PC-3 (cell line): Measurements from ENCODE around the gene IL17RB. TPM values are rescaled to one million over a fixed set of nuclear protein-coding genes. Genes with fewer than 3 reads are reported as not detected.

Experiments
- ATAC-seq: fragments of 200-7000 bp; cut with Tn5 transposase; 2 replicates; pipeline ENCODE4 v1.9.1; 2020; ENCODE audit warnings: mild to moderate bottlenecking, moderate library complexity
- BruUV-seq: library from RNA; stranded (reverse); fragments of 400-500 nt; replicated peaks from 2 replicates; lab custom pipeline; 2021; lab: Mats Ljungman, UMichigan
- CTCF ChIA-PET: fragments of 300-600 bp; sonication (Branson Sonifier 250); formaldehyde crosslinking; loops from one replicate; lab custom pipeline; 2022; ENCODE audit warnings: antibody characterized with exemption; lab: Charles Lee
- POLR2A ChIA-PET: fragments of 300-600 bp; sonication (Branson Sonifier 250); formaldehyde crosslinking; loops from one replicate; lab custom pipeline; 2022; ENCODE audit warnings: antibody characterized with exemption; ENCODE audit not compliant: unreplicated experiment; lab: Charles Lee
- DNase-seq: peaks from one replicate; pipeline ENCODE4 v3.0.0-alpha.2; 2015
- H2AFZ ChIP-seq: fragments of 300-600 bp; sonication (generic); 2 replicates; pipeline ENCODE4 v1.6.0; 2016; ENCODE audit warnings: antibody characterized with exemption, low read length
- H3F3A ChIP-seq: fragments of 300-600 bp; sonication (generic); one replicate; pipeline ENCODE4 v1.6.0; 2017; ENCODE audit warnings: antibody characterized with exemption, low read length, control low read depth, mild to moderate bottlenecking; ENCODE audit not compliant: unreplicated experiment
- H3K27ac ChIP-seq: fragments of 300-600 bp; sonication (generic); 2 replicates; pipeline ENCODE4 v1.5.1; 2016; ENCODE audit warnings: mild to moderate bottlenecking, low read length
- H3K27me3 ChIP-seq: fragments of 300-600 bp; sonication (generic); 2 replicates; pipeline ENCODE4 v1.6.1; 2016; ENCODE audit warnings: low read length, mixed read lengths
- H3K36me3 ChIP-seq: fragments of 300-600 bp; sonication (generic); 2 replicates; pipeline ENCODE4 v1.6.1; 2016; ENCODE audit warnings: low read depth, mixed run types, low read length, mixed read lengths
- H3K4me1 ChIP-seq: fragments of 300-600 bp; sonication (generic); 2 replicates; pipeline ENCODE4 v1.5.1; 2016; ENCODE audit warnings: low read length; ENCODE audit not compliant: insufficient read depth
- H3K4me2 ChIP-seq: fragments of 300-600 bp; sonication (generic); 2 replicates; pipeline ENCODE4 v1.6.0; 2016; ENCODE audit warnings: low read length
- H3K4me3 ChIP-seq: fragments of 300-600 bp; sonication (generic); 2 replicates; pipeline ENCODE4 v1.5.1; 2016; ENCODE audit warnings: mild to moderate bottlenecking, low read length, mixed read lengths
- H3K79me2 ChIP-seq: fragments of 300-600 bp; sonication (generic); 2 replicates; pipeline ENCODE4 v1.6.1; 2017; ENCODE audit warnings: low read length, mixed read lengths
- H3K9ac ChIP-seq: fragments of 300-600 bp; sonication (generic); 2 replicates; pipeline ENCODE4 v1.6.0; 2016; ENCODE audit warnings: mild to moderate bottlenecking, low read length
- H3K9me2 ChIP-seq: fragments of 300-600 bp; sonication (generic); replicated peaks from 2 replicates; pipeline ENCODE4 v1.6.1; 2016; ENCODE audit warnings: mixed run types, low read length, mixed read lengths
- H3K9me3 ChIP-seq: fragments of 300-600 bp; sonication (generic); 2 replicates; pipeline ENCODE4 v1.6.1; 2016; ENCODE audit warnings: low read length, mixed read lengths
- H4K20me1 ChIP-seq: fragments of 300-600 bp; sonication (generic); 2 replicates; pipeline ENCODE4 v1.6.1; 2016; ENCODE audit warnings: low read length, mixed read lengths
- CTCF ChIP-seq: fragments of 300-600 bp; sonication (generic); conservative IDR thresholded peaks from 2 replicates; pipeline ENCODE4 v1.5.1; 2017; ENCODE audit warnings: antibody characterized with exemption, low read depth, mild to moderate bottlenecking, low read length
- EZH2 ChIP-seq: fragments of 300-600 bp; sonication (generic); IDR thresholded peaks from one replicate; pipeline ENCODE4 v1.6.1; 2017; ENCODE audit warnings: antibody characterized with exemption, mild to moderate bottlenecking, low read length; ENCODE audit not compliant: unreplicated experiment
- EZH2phosphoT487 ChIP-seq: fragments of 300-600 bp; sonication (generic); IDR thresholded peaks from 2 replicates; pipeline ENCODE4 v1.6.1; 2018; ENCODE audit warnings: mild to moderate bottlenecking, antibody characterized with exemption, low read length, borderline replicate concordance
- intact Hi-C: fragments of 100-400 bp; cut with micrococcal nuclease; formaldehyde crosslinking; loops from 2 replicates; pipeline ENCODE4 v1.9.0; 2023
- total RNA-seq: library from RNA; depleted of rRNA; stranded (reverse); fragments of >200 nt; gene quantifications from 2 replicates; pipeline ENCODE4 v1.2.3, GENCODE V29; 2014

IL17RB gene
- total RNA-seq, 1 experiment from 2014 or later = 2.3 TPM

DNA sequence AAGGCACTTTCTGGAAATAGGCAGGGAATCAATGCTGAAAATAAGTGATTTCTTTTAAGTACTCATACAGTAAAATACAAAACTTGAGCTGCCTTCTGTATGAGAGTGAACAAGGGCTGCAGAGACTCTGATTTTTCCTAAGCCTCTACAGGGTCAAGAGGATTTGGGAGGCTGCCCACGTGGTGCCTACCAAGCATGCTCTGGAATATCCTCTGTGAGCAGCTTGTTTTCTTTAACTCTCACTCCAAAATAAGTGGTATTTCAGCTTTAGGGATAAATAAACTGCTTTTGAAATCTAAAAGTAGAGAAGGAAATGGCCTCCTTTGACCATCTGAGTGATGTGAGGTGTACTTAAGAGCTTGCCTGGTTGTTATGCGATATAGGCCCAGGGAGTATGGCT, 53.4 kb downstream of the IL17RB start:
- Histone ChIP-seq H3K4me2 (no peak overlapping the region), H3K27ac (no peak overlapping the region), H3K9me3 (no peaks in the 10 kb centered on the region), H3K4me1 (no peaks in the 10 kb centered on the region), H3K4me3 (no peak overlapping the region), H3K36me3 (no peaks in the 10 kb centered on the region), H3K9me2 (no peaks in the 10 kb centered on the region), H2AFZ (no peak overlapping the region), H3F3A (no peaks in the 10 kb centered on the region), H4K20me1 (no peaks in the 10 kb centered on the region), H3K79me2 (no peaks in the 10 kb centered on the region), H3K9ac (no peak overlapping the region), H3K27me3 (peaks cover 48% of the 10 kb centered on the region)
- CTCF ChIA-PET = no interaction called here
- no peak for TF ChIP-seq CTCF
- TF ChIP-seq EZH2 = no peak
- TF ChIP-seq EZH2phosphoT487 = no peak
- no TSS peak for BruUV-seq
- DNase-seq (no peak), ATAC-seq (no peak)
- intact Hi-C loops = no loop called here
- POLR2A ChIA-PET = no interaction called here

DNA sequence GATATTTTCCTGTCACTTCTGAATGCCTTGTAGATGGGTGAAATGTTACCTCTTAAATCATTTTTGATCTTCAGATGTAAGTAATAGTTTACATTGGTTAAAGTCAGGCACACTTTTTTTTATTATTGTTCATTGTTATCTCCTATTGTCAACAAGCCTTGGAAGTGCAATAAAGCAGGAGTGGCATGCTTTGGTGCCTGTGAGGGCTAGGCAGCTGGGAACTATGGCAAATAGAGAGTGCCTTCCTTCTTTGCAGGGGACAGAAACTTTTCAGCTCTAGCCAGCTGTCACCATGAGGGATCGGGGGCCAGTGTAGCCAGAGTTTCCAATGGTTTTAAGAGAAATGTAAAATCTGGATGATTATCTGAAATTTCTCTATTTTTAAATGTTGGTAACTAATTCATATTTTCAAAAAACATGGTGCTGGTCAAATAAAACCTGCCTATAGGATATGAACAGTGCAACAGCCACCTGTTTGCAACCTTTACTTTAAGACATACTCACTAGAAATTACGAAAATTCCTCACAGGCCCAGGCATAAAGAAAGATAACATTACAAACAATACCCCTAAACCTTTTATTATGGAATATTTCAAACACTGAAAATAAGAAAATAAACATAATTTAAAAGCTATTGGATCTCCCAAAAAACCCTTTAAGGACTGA, 54.4 kb downstream of the IL17RB start:
- no peak overlapping the region for H2AFZ ChIP-seq
- H3K27ac ChIP-seq = no peak overlapping the region
- BruUV-seq = no TSS peak
- no peaks in the 10 kb centered on the region for H3K79me2 ChIP-seq
- no peaks in the 10 kb centered on the region for H4K20me1 ChIP-seq
- no peak overlapping the region for H3K4me3 ChIP-seq
- POLR2A ChIA-PET = no interaction called here
- H3K36me3 ChIP-seq = no peaks in the 10 kb centered on the region
- no peaks in the 10 kb centered on the region for H3K4me1 ChIP-seq
- ATAC-seq (no peak), DNase-seq (no peak)
- no peaks in the 10 kb centered on the region for H3F3A ChIP-seq
- peaks cover 46% of the 10 kb centered on the region for H3K27me3 ChIP-seq
- no peak overlapping the region for H3K4me2 ChIP-seq
- no peaks in the 10 kb centered on the region for H3K9me2 ChIP-seq
- H3K9ac ChIP-seq = no peak overlapping the region
- no peaks in the 10 kb centered on the region for H3K9me3 ChIP-seq
- intact Hi-C loops = no loop called here
- CTCF ChIA-PET = no interaction called here
- TF ChIP-seq EZH2phosphoT487 (no peak), EZH2 (no peak), CTCF (no peak)

DNA sequence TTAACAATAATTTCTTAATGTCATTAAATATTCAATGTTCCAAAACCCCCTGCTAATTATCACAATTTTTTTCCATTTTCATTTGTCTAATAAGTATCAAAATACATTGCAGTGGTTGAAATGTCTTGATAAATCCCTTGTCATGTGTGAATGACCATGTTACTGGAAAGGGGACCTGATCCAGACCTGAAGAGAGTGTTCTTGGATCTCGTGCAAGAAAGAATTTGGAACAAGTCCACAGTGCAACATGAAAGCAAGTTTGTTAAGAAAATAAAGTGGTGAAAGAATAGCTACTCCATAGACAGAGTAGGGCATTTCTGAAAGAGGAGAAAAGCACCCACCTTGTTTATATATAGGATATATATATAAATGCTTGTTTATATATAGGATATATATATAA, 55.7 kb downstream of the IL17RB start:
- TF ChIP-seq EZH2phosphoT487 (no peak), EZH2 (no peak), CTCF (no peak)
- no peaks in the 10 kb centered on the region for H3K9me2 ChIP-seq
- DNase-seq (no peak), ATAC-seq (no peak)
- H3K79me2 ChIP-seq = no peaks in the 10 kb centered on the region
- POLR2A ChIA-PET = no interaction called here
- H3K9me3 ChIP-seq = no peaks in the 10 kb centered on the region
- intact Hi-C loops = no loop called here
- BruUV-seq = no TSS peak
- H3F3A ChIP-seq = no peaks in the 10 kb centered on the region
- no peak overlapping the region for H2AFZ ChIP-seq
- CTCF ChIA-PET = no interaction called here
- H4K20me1 ChIP-seq = no peaks in the 10 kb centered on the region
- no peak overlapping the region for H3K27ac ChIP-seq
- no peaks in the 10 kb centered on the region for H3K36me3 ChIP-seq
- H3K4me1 ChIP-seq = no peaks in the 10 kb centered on the region
- H3K4me2 ChIP-seq = no peak overlapping the region
- no peak overlapping the region for H3K9ac ChIP-seq
- no peak overlapping the region for H3K4me3 ChIP-seq
- peaks cover 42% of the 10 kb centered on the region for H3K27me3 ChIP-seq
